MG63 (cell line): Measurements from ENCODE around the gene KRI1. TPM values are rescaled to one million over a fixed set of nuclear protein-coding genes. Genes with fewer than 3 reads are reported as not detected.

Source experiments
- DNase-seq: peaks from one replicate; pipeline ENCODE4 v3.0.0-alpha.2; 2020
- H3K27me3 ChIP-seq: fragments of 250-450 bp; sonication (Bioruptor Pico); 2 replicates; pipeline ENCODE4 v1.5.1; 2020; ENCODE audit warnings: mild to moderate bottlenecking, moderate library complexity
- H3K36me3 ChIP-seq: fragments of 250-450 bp; sonication (Bioruptor Pico); 2 replicates; pipeline ENCODE4 v1.5.1; 2020; ENCODE audit warnings: mild to moderate bottlenecking, moderate library complexity
- H3K4me3 ChIP-seq: fragments of 250-450 bp; sonication (Bioruptor Pico); 2 replicates; pipeline ENCODE4 v1.5.1; 2020; ENCODE audit warnings: mild to moderate bottlenecking, moderate library complexity
- H3K9me3 ChIP-seq: fragments of 250-450 bp; sonication (Bioruptor Pico); 2 replicates; pipeline ENCODE4 v1.5.1; 2020; ENCODE audit warnings: mild to moderate bottlenecking, moderate library complexity
- total RNA-seq: library from RNA; depleted of rRNA; stranded (reverse); fragments of >200 nt; shearing (Covaris generic); gene quantifications from 2 replicates; pipeline ENCODE4 v1.2.3, GENCODE V29; 2014; ENCODE audit warnings: low replicate concordance; rRNA removed

The KRI1 gene
- total RNA-seq, 1 experiment from 2014 or later = 31.7 TPM

DNA sequence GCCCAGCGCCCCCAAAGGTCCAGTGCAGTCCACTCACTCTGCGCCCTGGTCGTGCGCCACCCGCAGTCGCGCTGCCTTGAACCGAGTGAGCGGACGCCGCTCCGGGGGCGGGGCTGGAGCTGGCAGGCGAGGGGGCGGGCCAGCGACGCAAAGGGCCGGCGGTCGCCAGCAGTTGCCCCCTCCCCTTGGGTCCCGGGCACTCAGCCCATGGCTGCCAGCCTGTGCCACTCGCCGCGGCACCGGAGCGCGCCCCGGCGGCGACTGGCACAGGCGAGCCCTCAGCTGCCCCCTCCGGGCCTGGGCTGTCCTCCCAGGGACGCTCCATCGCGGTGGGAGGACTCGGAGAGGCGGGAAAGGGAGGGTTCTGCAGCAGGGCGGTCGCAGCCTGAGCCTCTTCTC is 48.5 kb downstream of the KRI1 start, which contains the start of gene S1PR5:
TSS of gene S1PR5 (minus strand) at position 87 of the 399 bp plus-strand sequence. CDS start 2,436 bp downstream, outside the sequence.
- no peaks in the 10 kb centered on the region for H3K36me3 ChIP-seq
- H3K9me3 ChIP-seq = no peaks in the 10 kb centered on the region
- peak within 1 kb of the TSS; percentile 33 for H3K4me3 ChIP-seq
- DNase-seq = peak; percentile 28
- H3K27me3 ChIP-seq = peaks cover 30% of the 10 kb centered on the region

- Histone ChIP-seq H3K4me3 (peak overlapping the region; percentile 33), H3K27me3 (peaks cover 28% of the 10 kb centered on the region)
- no peak for DNase-seq
These were observed 49.0 kb downstream of the KRI1 start for GRCh38 chr19:10516671-10517286.

DNA sequence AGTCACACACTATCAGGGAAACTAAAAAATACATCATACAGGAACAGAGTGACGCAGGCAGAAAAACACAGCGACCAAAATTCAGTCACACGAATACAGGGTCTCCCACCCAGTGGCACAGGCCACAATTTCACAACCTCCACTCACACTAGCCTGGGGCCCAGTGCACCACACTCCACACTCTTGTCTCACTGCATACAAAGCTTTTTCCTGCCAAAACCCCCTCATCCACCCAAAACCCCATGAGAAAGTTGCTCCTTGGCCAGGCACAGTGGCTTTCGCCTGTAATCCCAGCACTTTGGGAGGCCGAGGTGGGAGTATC is 49.8 kb downstream of the KRI1 start:
- no peaks in the 10 kb centered on the region for H3K36me3 ChIP-seq
- peaks cover 33% of the 10 kb centered on the region for H3K27me3 ChIP-seq
- no peaks in the 10 kb centered on the region for H3K9me3 ChIP-seq
- no peak for DNase-seq
- no peak overlapping the region for H3K4me3 ChIP-seq

More at GRCh38 chr19:10516671-10517286, 49.0 kb downstream of the KRI1 start:
- no peaks in the 10 kb centered on the region for H3K36me3 ChIP-seq
- no peaks in the 10 kb centered on the region for H3K9me3 ChIP-seq

GRCh38 chr19:10514211-10515145 is 51.3 kb downstream of the KRI1 start:
- Histone ChIP-seq H3K27me3 (peaks cover 36% of the 10 kb centered on the region), H3K4me3 (no peak overlapping the region)

DNA sequence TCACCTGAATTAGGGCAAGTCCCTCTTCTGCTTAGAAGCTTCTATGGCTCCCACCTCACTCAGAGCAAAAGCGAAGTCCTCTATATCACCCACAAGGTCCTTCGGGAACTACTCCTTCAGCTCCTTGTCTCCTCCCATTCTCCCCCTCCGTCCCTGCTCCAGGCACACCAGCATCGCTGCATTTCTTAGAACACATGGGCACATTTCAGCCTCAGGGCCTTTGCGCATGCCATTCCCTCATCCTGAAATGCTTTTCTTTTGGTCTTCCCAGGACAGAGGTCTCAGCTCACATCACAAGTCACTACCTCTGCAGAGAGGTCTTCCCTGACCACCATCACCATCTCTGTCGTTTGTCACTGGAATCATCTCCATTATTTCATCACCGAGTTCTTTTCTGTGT is 52.6 kb downstream of the KRI1 start:
- Histone ChIP-seq H3K27me3 (peaks cover 28% of the 10 kb centered on the region), H3K4me3 (no peak overlapping the region), H3K9me3 (no peaks in the 10 kb centered on the region), H3K36me3 (no peaks in the 10 kb centered on the region)
- DNase-seq = no peak

More at GRCh38 chr19:10514211-10515145, 51.3 kb downstream of the KRI1 start:
- DNase-seq = no peak
- no peaks in the 10 kb centered on the region for H3K36me3 ChIP-seq
- H3K9me3 ChIP-seq = no peaks in the 10 kb centered on the region

GRCh38 chr19:10510301-10510802 is 55.5 kb downstream of the KRI1 start:
- H3K27me3 ChIP-seq = peaks cover 22% of the 10 kb centered on the region
- no peak for DNase-seq
- H3K4me3 ChIP-seq = no peak overlapping the region
- H3K9me3 ChIP-seq = no peaks in the 10 kb centered on the region
- no peaks in the 10 kb centered on the region for H3K36me3 ChIP-seq

GRCh38 chr19:10508707-10509106 is 57.1 kb downstream of the KRI1 start:
- H3K36me3 ChIP-seq = no peaks in the 10 kb centered on the region
- DNase-seq = peak; percentile 53
- H3K27me3 ChIP-seq = peaks cover 14% of the 10 kb centered on the region
- no peak overlapping the region for H3K4me3 ChIP-seq
- no peaks in the 10 kb centered on the region for H3K9me3 ChIP-seq

GRCh38 chr19:10508036-10508435 is 57.8 kb downstream of the KRI1 start:
- no peak for DNase-seq
- Histone ChIP-seq H3K9me3 (no peaks in the 10 kb centered on the region), H3K27me3 (peaks cover 9% of the 10 kb centered on the region), H3K36me3 (no peaks in the 10 kb centered on the region), H3K4me3 (no peak overlapping the region)

- Histone ChIP-seq H3K36me3 (peaks cover 17% of the 10 kb centered on the region), H3K9me3 (no peaks in the 10 kb centered on the region), H3K4me3 (no peak overlapping the region), H3K27me3 (peaks cover 3% of the 10 kb centered on the region; the same call in 1 of the 2 replicates)
- peak; percentile 69 for DNase-seq
These were observed 60.1 kb downstream of the KRI1 start for GRCh38 chr19:10505583-10506229.

Other genes starting within 250 kb of the KRI1 start
- 30.8 and 43.8 TPM in 2 replicates for gene FDX2, start 250.0 kb downstream of the KRI1 start, total RNA-seq
- 21.0 and 30.3 TPM in 2 replicates for gene RAVER1, start 232.5 kb downstream of the KRI1 start, total RNA-seq
- 20.4 and 31.7 TPM in 2 replicates for gene ICAM3, start 226.4 kb downstream of the KRI1 start, total RNA-seq
- gene TYK2, start 185.4 kb downstream of the KRI1 start, total RNA-seq = 87.9 and 124 TPM in 2 replicates
- 485 and 519 TPM in 2 replicates for gene CDC37, start 162.5 kb downstream of the KRI1 start, total RNA-seq
- 3.1 and 5.5 TPM in 2 replicates for gene PDE4A, start 145.5 kb downstream of the KRI1 start, total RNA-seq
- 172 and 247 TPM in 2 replicates for gene KEAP1, start 62.7 kb downstream of the KRI1 start, total RNA-seq
- gene S1PR5, start 48.6 kb downstream of the KRI1 start, total RNA-seq = not detected in 2 replicates
- 16.6 and 27.0 TPM in 2 replicates for gene ATG4D, start 22.1 kb downstream of the KRI1 start, total RNA-seq
- gene CDKN2D, start 3.0 kb upstream of the KRI1 start, total RNA-seq = 24.9 and 43.3 TPM in 2 replicates
- 1.4 TPM in 1 of 2 replicates, not detected in the other for gene AP1M2, start 21.3 kb upstream of the KRI1 start, total RNA-seq
- gene SLC44A2, start 59.5 kb upstream of the KRI1 start, total RNA-seq = 0.54 and 3.3 TPM in 2 replicates
- gene ILF3, start 88.3 kb upstream of the KRI1 start, total RNA-seq = 273 and 320 TPM in 2 replicates
- gene QTRT1, start 135.4 kb upstream of the KRI1 start, total RNA-seq = 95.3 and 97.4 TPM in 2 replicates
- gene DNM2, start 152.1 kb upstream of the KRI1 start, total RNA-seq = 104 and 116 TPM in 2 replicates